Fibroblast of lung (primary cell): ENCODE results near the gene PAN2. TPM values are rescaled to one million over a fixed set of nuclear protein-coding genes. Genes with fewer than 3 reads are reported as not detected.

Experiments used
- DNase-seq, 2 donors: peaks; one replicate each; pipeline versions ENCODE4 v3.0.0 to v3.0.0-alpha.2; 2010; ENCODE audit warnings: low read depth in 2 of 2
- H2AFZ ChIP-seq: 2 replicates; pipeline ENCODE4 v1.5.1; 2012; ENCODE audit warnings: low read length, control low read depth, inconsistent platforms
- H3K27ac ChIP-seq: 2 replicates; pipeline ENCODE4 v1.5.1; 2011; ENCODE audit warnings: low read length, control low read depth; ENCODE audit not compliant: insufficient read depth
- H3K27me3 ChIP-seq: 2 replicates; pipeline ENCODE4 v1.5.1; 2011; ENCODE audit warnings: mild to moderate bottlenecking, low read length; ENCODE audit not compliant: control insufficient read depth, insufficient read depth
- H3K36me3 ChIP-seq: 2 replicates; pipeline ENCODE4 v1.5.1; 2011; ENCODE audit warnings: low read length; ENCODE audit not compliant: control insufficient read depth, insufficient read depth
- H3K4me1 ChIP-seq: 2 replicates; pipeline ENCODE4 v1.5.1; 2011; ENCODE audit warnings: low read length; ENCODE audit not compliant: control insufficient read depth, insufficient read depth; ENCODE audit errors: extremely low read depth
- H3K4me2 ChIP-seq: 2 replicates; pipeline ENCODE4 v1.5.1; 2011; ENCODE audit warnings: low read length, control low read depth; ENCODE audit not compliant: insufficient read depth; ENCODE audit errors: extremely low read depth
- H3K4me3 ChIP-seq, 4 experiments: fragments of 200-600 bp in 1 of 4; sonication (generic) in 1 of 4; replicated peaks in 1 of 4; 2 replicates each; pipeline ENCODE4 v1.5.1; 2011 to 2016; ENCODE audit warnings: low read length in 4 of 4, low read depth in 3 of 4, mild to moderate bottlenecking in 3 of 4, control low read depth in 2 of 4, inconsistent platforms in 1 of 4, mixed read lengths in 1 of 4; ENCODE audit not compliant: insufficient read depth in 1 of 4; ENCODE audit errors: control extremely low read depth in 1 of 4
- H3K79me2 ChIP-seq: 2 replicates; pipeline ENCODE4 v1.5.1; 2012; ENCODE audit warnings: mild to moderate bottlenecking, low read length, inconsistent platforms; ENCODE audit not compliant: control insufficient read depth, insufficient read depth
- H3K9ac ChIP-seq: 2 replicates; pipeline ENCODE4 v1.5.1; 2011; ENCODE audit warnings: mild to moderate bottlenecking, low read length, control low read depth; ENCODE audit not compliant: insufficient read depth
- H3K9me3 ChIP-seq: 2 replicates; pipeline ENCODE4 v1.5.1; 2012; ENCODE audit warnings: low read depth, low read length; ENCODE audit not compliant: control insufficient read depth, insufficient read depth
- H4K20me1 ChIP-seq: 2 replicates; pipeline ENCODE4 v1.5.1; 2011; ENCODE audit warnings: low read length; ENCODE audit not compliant: control insufficient read depth, insufficient read depth; ENCODE audit errors: extremely low read depth
- CTCF ChIP-seq, 2 donors: IDR thresholded peaks in 1 of 2; conservative IDR thresholded peaks in 1 of 2; 1 replicate in 1 of 2; 2 replicates in 1 of 2; pipeline ENCODE4 v1.5.1; 2011 to 2012; ENCODE audit warnings: low read length in 2 of 2, control low read depth in 1 of 2, inconsistent platforms in 1 of 2, low read depth in 1 of 2, mild to moderate bottlenecking in 1 of 2
- EZH2 ChIP-seq: IDR thresholded peaks from 2 replicates; pipeline ENCODE4 v1.5.1; 2012; ENCODE audit warnings: low read length, control low read depth, mild to moderate bottlenecking; ENCODE audit errors: missing control alignments
- polyA minus RNA-seq: library from RNA; depleted of rRNA, polyadenylated mRNA; stranded (reverse); fragments of >200 nt; gene quantifications from 2 replicates; pipeline ENCODE4 v1.2.3, GENCODE V29; 2011; ENCODE audit warnings: low replicate concordance
- polyA plus RNA-seq, 2 donors: library from polyadenylated mRNA; depleted of rRNA in 1 of 2; stranded (reverse) in 1 of 2; unstranded in 1 of 2; fragments of >200 nt; gene quantifications; 2 replicates each; pipeline ENCODE4 v1.2.1, GENCODE V29; 2011 to 2012; ENCODE audit warnings: missing spikeins in 1 of 2
- total RNA-seq: library from RNA; depleted of rRNA; stranded (reverse); fragments of >200 nt; gene quantifications from 2 replicates; pipeline ENCODE4 v1.2.1, GENCODE V29; 2014

Gene PAN2
- total RNA-seq (18.5 and 25.9 TPM in 2 replicates), polyA plus RNA-seq (11.4 and 17.3 TPM in 2 replicates), polyA minus RNA-seq (23.6 and 62.2 TPM in 2 replicates)
- 8.5 and 10.4 TPM in 2 replicates for polyA plus RNA-seq (2012)

- Histone ChIP-seq H4K20me1 (no peaks in the 10 kb centered on the region), H3K36me3 (no peaks in the 10 kb centered on the region), H2AFZ (peak within 1 kb of the TSS; percentile 70), H3K9ac (peak within 1 kb of the TSS; percentile 54), H3K4me2 (peak within 1 kb of the TSS; percentile 98), H3K27me3 (no peaks in the 10 kb centered on the region), H3K27ac (peak within 1 kb of the TSS; percentile 86), H3K4me3 (peak within 1 kb of the TSS; percentile 45 to 82 (median 66)), H3K79me2 (no peaks in the 10 kb centered on the region), H3K4me1 (peaks cover 10% of the 10 kb centered on the region), H3K9me3 (no peaks in the 10 kb centered on the region)
- TF ChIP-seq CTCF (conservative IDR thresholded peaks at IDR 0.05 in 1 of 2, IDR thresholded peaks at IDR 0.05 in 1 of 2; ENCODE audit: low read depth in 1 of 2, low read length in 2 of 2) (peak; percentile 75 to 82), EZH2 (no peak)
- DNase-seq = peak; percentile 97
Measured at GRCh38 chr12:56333679-56334489, at the start of gene PAN2. Gene PAN2 (minus strand): TSS chr12:56334000. CDS start chr12:56333094, 906 bp downstream.

- H3K9me3 ChIP-seq = no peaks in the 10 kb centered on the region
- DNase-seq = no peak
- H3K9ac ChIP-seq = no peak overlapping the region
- H3K4me3 ChIP-seq = no peak overlapping the region
- H3K79me2 ChIP-seq = no peaks in the 10 kb centered on the region
- no peak for TF ChIP-seq CTCF (conservative IDR thresholded peaks at IDR 0.05 in 1 of 2, IDR thresholded peaks at IDR 0.05 in 1 of 2; ENCODE audit: low read depth in 1 of 2, low read length in 2 of 2)
- TF ChIP-seq EZH2 = no peak
- peaks cover 2% of the 10 kb centered on the region for H3K4me1 ChIP-seq
- H2AFZ ChIP-seq = no peak overlapping the region
- H3K27ac ChIP-seq = no peak overlapping the region
- no peaks in the 10 kb centered on the region for H3K36me3 ChIP-seq
- H3K27me3 ChIP-seq = no peaks in the 10 kb centered on the region
- H3K4me2 ChIP-seq = no peak overlapping the region
- no peaks in the 10 kb centered on the region for H4K20me1 ChIP-seq
Measured at GRCh38 chr12:56382611-56383010, 48.8 kb upstream of the PAN2 start.

GRCh38 chr12:56377989-56378316, 44.2 kb upstream of the PAN2 start:
- H2AFZ ChIP-seq = no peak overlapping the region
- H3K36me3 ChIP-seq = no peaks in the 10 kb centered on the region
- no peaks in the 10 kb centered on the region for H3K4me1 ChIP-seq
- no peak for DNase-seq
- H3K9ac ChIP-seq = no peak overlapping the region
- H3K27ac ChIP-seq = no peak overlapping the region
- H3K27me3 ChIP-seq = no peaks in the 10 kb centered on the region
- no peaks in the 10 kb centered on the region for H3K9me3 ChIP-seq
- no peak overlapping the region for H3K4me2 ChIP-seq
- TF ChIP-seq CTCF (conservative IDR thresholded peaks at IDR 0.05 in 1 of 2, IDR thresholded peaks at IDR 0.05 in 1 of 2; ENCODE audit: low read depth in 1 of 2, low read length in 2 of 2) (no peak), EZH2 (no peak)
- H4K20me1 ChIP-seq = no peaks in the 10 kb centered on the region
- H3K4me3 ChIP-seq = no peak overlapping the region
- H3K79me2 ChIP-seq = no peaks in the 10 kb centered on the region
